Calu3 (cell line): Measurements from ENCODE around the gene RLBP1. TPM values are rescaled to one million over a fixed set of nuclear protein-coding genes. Genes with fewer than 3 reads are reported as not detected.
A peak's percentile ranks its signal among the peaks of the same experiment; 100 is the strongest.

Source experiments
- BruUV-seq: library from RNA; stranded (reverse); fragments of 400-500 nt; replicated peaks from 2 replicates; lab custom pipeline; 2021; lab: Mats Ljungman, UMichigan
- CTCF ChIA-PET: fragments of 300-600 bp; sonication (Branson Sonifier 250); formaldehyde crosslinking; loops from one replicate; lab custom pipeline; 2022; ENCODE audit warnings: antibody characterized with exemption; lab: Charles Lee
- DNase-seq: peaks from one replicate; pipeline ENCODE4 v3.0.0; 2022
- H3K27ac Mint-ChIP-seq: one replicate; pipeline ENCODE4 v1.8.0; 2022; ENCODE audit warnings: mixed read lengths; ENCODE audit not compliant: unreplicated experiment
- H3K27me3 Mint-ChIP-seq: one replicate; pipeline ENCODE4 v1.8.0; 2022; ENCODE audit warnings: mixed read lengths; ENCODE audit not compliant: unreplicated experiment
- H3K36me3 Mint-ChIP-seq: one replicate; pipeline ENCODE4 v1.8.0; 2022; ENCODE audit warnings: mild to moderate bottlenecking, moderate library complexity, mixed read lengths; ENCODE audit not compliant: insufficient read depth, unreplicated experiment
- H3K4me1 Mint-ChIP-seq: one replicate; pipeline ENCODE4 v1.8.0; 2022; ENCODE audit warnings: mild to moderate bottlenecking, low read depth, mixed read lengths; ENCODE audit not compliant: unreplicated experiment
- H3K4me3 Mint-ChIP-seq: one replicate; pipeline ENCODE4 v1.8.0; 2022; ENCODE audit warnings: mild to moderate bottlenecking, low read depth, moderate library complexity, mixed read lengths; ENCODE audit not compliant: unreplicated experiment
- H3K9me3 Mint-ChIP-seq: one replicate; pipeline ENCODE4 v1.8.0; 2022; ENCODE audit warnings: low read depth, mixed read lengths; ENCODE audit not compliant: unreplicated experiment
- CTCF ChIP-seq: fragments of 200-600 bp; IDR thresholded peaks from one replicate; pipeline ENCODE4 v1.8.0; 2022; ENCODE audit warnings: antibody characterized with exemption; ENCODE audit not compliant: unreplicated experiment
- intact Hi-C: fragments of 100-400 bp; cut with micrococcal nuclease; formaldehyde crosslinking; loops from one replicate; pipeline ENCODE4 v1.10.0; 2022; ENCODE audit not compliant: unreplicated experiment
- total RNA-seq: library from RNA; stranded (reverse); gene quantifications from 2 replicates; pipeline ENCODE4 v1.2.3, GENCODE V29; 2022

RLBP1 gene
- total RNA-seq, 1 experiment from 2014 or later: not detected

GRCh38 chr15:89230277-89230676, 8.9 kb upstream of the RLBP1 start:
- Mint-ChIP-seq H3K9me3 (no peaks in the 10 kb centered on the region), H3K27me3 (peaks cover 57% of the 10 kb centered on the region), H3K4me1 (no peaks in the 10 kb centered on the region), H3K36me3 (no peaks in the 10 kb centered on the region), H3K27ac (no peak overlapping the region), H3K4me3 (no peak overlapping the region)
- no peak for DNase-seq
- intact Hi-C loops: no loop called here
- no peak for TF ChIP-seq CTCF
- CTCF ChIA-PET: interaction anchor here (0.6 to 1.1 kb wide), 3 partner anchors 15 to 198 kb away, joined by 3 to 4 read pairs (median 3); no protein-coding TSS in a partner anchor
- no TSS peak for BruUV-seq

- CTCF ChIA-PET: no interaction called here
- no peak overlapping the region for H3K4me3 Mint-ChIP-seq
- no TSS peak for BruUV-seq
Measured at GRCh38 chr15:89227425-89227824, 6.0 kb upstream of the RLBP1 start.

GRCh38 chr15:89226359-89227221, 5.2 kb upstream of the RLBP1 start:
- CTCF ChIA-PET: no interaction called here
- Mint-ChIP-seq H3K27ac (no peak overlapping the region), H3K9me3 (no peaks in the 10 kb centered on the region), H3K27me3 (peaks cover 36% of the 10 kb centered on the region), H3K36me3 (no peaks in the 10 kb centered on the region), H3K4me3 (no peak overlapping the region), H3K4me1 (no peaks in the 10 kb centered on the region)
- no peak for TF ChIP-seq CTCF
- BruUV-seq: no TSS peak
- intact Hi-C loops: no loop called here
- DNase-seq: peak; percentile 24

More at GRCh38 chr15:89227425-89227824, 6.0 kb upstream of the RLBP1 start:
- Mint-ChIP-seq H3K9me3 (no peaks in the 10 kb centered on the region), H3K36me3 (no peaks in the 10 kb centered on the region), H3K27ac (no peak overlapping the region), H3K4me1 (no peaks in the 10 kb centered on the region), H3K27me3 (peaks cover 44% of the 10 kb centered on the region)
- intact Hi-C loops: no loop called here
- no peak for TF ChIP-seq CTCF
- no peak for DNase-seq

GRCh38 chr15:89225588-89225987, 4.2 kb upstream of the RLBP1 start:
- H3K4me3 Mint-ChIP-seq: no peak overlapping the region
- intact Hi-C loops: no loop called here
- H3K4me1 Mint-ChIP-seq: no peaks in the 10 kb centered on the region
- no peak overlapping the region for H3K27ac Mint-ChIP-seq
- no peak for TF ChIP-seq CTCF
- H3K36me3 Mint-ChIP-seq: no peaks in the 10 kb centered on the region
- peaks cover 26% of the 10 kb centered on the region for H3K27me3 Mint-ChIP-seq
- CTCF ChIA-PET: no interaction called here
- no TSS peak for BruUV-seq
- H3K9me3 Mint-ChIP-seq: no peaks in the 10 kb centered on the region
- no peak for DNase-seq
